ENCODE data around the gene PHF2. TPM values are rescaled to one million over a fixed set of nuclear protein-coding genes. Genes with fewer than 3 reads are reported as not detected.
"Not testable (repeated sequence)": the region's sequence is repeated elsewhere in the genome, so short reads cannot be mapped to it uniquely, and the experiment has no call there.

Gene PHF2
- total and polyA plus RNA-seq, 12 donors, result 13.9 to 31.3 (median 23.0) TPM

GRCh38 chr9:93670208-93671019, 94.0 kb downstream of the PHF2 start:
- 86 to 88% methylated on average over 8 of the region's 8 CpGs for WGBS, 2 donors
- Histone ChIP-seq H3K9me3 (no peaks in the 10 kb centered on the region), H3K36me3 (peaks cover 0 to 55% (median 13%) of the 10 kb centered on the region in 9 donors), H3K27me3 (no peaks in the 10 kb centered on the region), H3K4me1 (peaks cover 0 to 8% (median 0%) of the 10 kb centered on the region in 9 donors), H3K27ac (no peak overlapping the region), H3K4me3 (no peak overlapping the region)
- intact Hi-C loops (cut with DNase I), result no loop called here
- DNase-seq (peak in 1 of 2 donors; percentile 2), ATAC-seq (no peak)
- no peak for TF ChIP-seq CTCF (IDR thresholded peaks at IDR 0.05)

GRCh38 chr9:93671020-93671338, 94.6 kb downstream of the PHF2 start:
- ATAC-seq (no peak), DNase-seq (no peak)
- intact Hi-C loops (cut with DNase I), result no loop called here
- no peaks in the 10 kb centered on the region for H3K27me3 ChIP-seq
- H3K4me1 ChIP-seq, result peaks cover 0 to 8% (median 0%) of the 10 kb centered on the region in 9 donors
- TF ChIP-seq CTCF (IDR thresholded peaks at IDR 0.05), result no peak
- H3K36me3 ChIP-seq, result peaks cover 0 to 55% (median 15%) of the 10 kb centered on the region in 9 donors
- no peak overlapping the region for H3K27ac ChIP-seq
- H3K4me3 ChIP-seq, result no peak overlapping the region
- WGBS, 2 donors, result 97 to 100% methylated on average over 2 of the region's 2 CpGs
- H3K9me3 ChIP-seq, result no peaks in the 10 kb centered on the region

- ATAC-seq; H3K27me3 ChIP-seq; H3K27ac ChIP-seq; intact Hi-C loops (cut with DNase I); H3K4me3 ChIP-seq; H3K9me3 ChIP-seq; H3K4me1 ChIP-seq: not testable (repeated sequence)
- DNase-seq, result peak in 1 of 2 donors; percentile 1
- WGBS, 2 donors, result 95 to 96% methylated on average over 2 of the region's 2 CpGs
- H3K36me3 ChIP-seq, result peaks cover 0 to 56% (median 24%) of the 10 kb centered on the region in 9 donors
Measured at GRCh38 chr9:93672330-93673020, 96.1 kb downstream of the PHF2 start.

- 63 to 68% methylated on average over 16 of the region's 16 CpGs for WGBS, 2 donors
Measured at GRCh38 chr9:93673021-93673838, 96.8 kb downstream of the PHF2 start.

More at GRCh38 chr9:93673021-93673838, 96.8 kb downstream of the PHF2 start:
- Histone ChIP-seq H3K4me1 (peaks cover 0 to 8% (median 0%) of the 10 kb centered on the region in 9 donors), H3K27ac (no peak overlapping the region), H3K27me3 (no peaks in the 10 kb centered on the region), H3K36me3 (peaks cover 0 to 56% (median 32%) of the 10 kb centered on the region in 9 donors), H3K9me3 (no peaks in the 10 kb centered on the region), H3K4me3 (no peak overlapping the region)
- peak; percentile 37 to 84 (median 60) for ATAC-seq
- peak; percentile 47 to 48 for DNase-seq
- intact Hi-C loops (cut with DNase I), result no loop called here
- peak in 1 of 9 donors; percentile 5 for TF ChIP-seq CTCF (IDR thresholded peaks at IDR 0.05)
